Measurements from ENCODE around the gene SCUBE1.

SCUBE1 gene

GRCh38 chr22:43326331-43327156, 16.6 kb downstream of the SCUBE1 start:
- no peak for DNase-seq

GRCh38 chr22:43325176-43325575, 18.0 kb downstream of the SCUBE1 start:
- no peak for DNase-seq

- DNase-seq: no peak
Observed at GRCh38 chr22:43320943-43321900, 21.9 kb downstream of the SCUBE1 start.

- DNase-seq: no peak
Observed at GRCh38 chr22:43319661-43320486, 23.3 kb downstream of the SCUBE1 start.

GRCh38 chr22:43317239-43317638, 25.9 kb downstream of the SCUBE1 start:
- DNase-seq: no peak

- no peak for DNase-seq
Observed at GRCh38 chr22:43315687-43316217, 27.4 kb downstream of the SCUBE1 start.

GRCh38 chr22:43314611-43315010, 28.6 kb downstream of the SCUBE1 start:
- DNase-seq: no peak

- no peak for DNase-seq
Observed at GRCh38 chr22:43313890-43314474, 29.2 kb downstream of the SCUBE1 start.

GRCh38 chr22:43313244-43313889, 29.8 kb downstream of the SCUBE1 start:
- DNase-seq: no peak

GRCh38 chr22:43312608-43313007, 30.6 kb downstream of the SCUBE1 start:
- DNase-seq: no peak

GRCh38 chr22:43310798-43311197, 32.4 kb downstream of the SCUBE1 start:
- DNase-seq: no peak

GRCh38 chr22:43310311-43310710, 32.9 kb downstream of the SCUBE1 start:
- no peak for DNase-seq

GRCh38 chr22:43308836-43309235, 34.3 kb downstream of the SCUBE1 start:
- DNase-seq: no peak

- no peak for DNase-seq
Observed at GRCh38 chr22:43308060-43308830, 34.9 kb downstream of the SCUBE1 start.

GRCh38 chr22:43305806-43306205, 37.4 kb downstream of the SCUBE1 start:
- no peak for DNase-seq

- DNase-seq: no peak
Observed at GRCh38 chr22:43304831-43305590, 38.2 kb downstream of the SCUBE1 start.

- DNase-seq: no peak
Observed at GRCh38 chr22:43303751-43304150, 39.4 kb downstream of the SCUBE1 start.

- no peak for DNase-seq
Observed at GRCh38 chr22:43303166-43303565, 40.0 kb downstream of the SCUBE1 start.

GRCh38 chr22:43302531-43303041, 40.6 kb downstream of the SCUBE1 start:
- no peak for DNase-seq

- no peak for DNase-seq
Observed at GRCh38 chr22:43301866-43302265, 41.3 kb downstream of the SCUBE1 start.
